Measurements from ENCODE around the gene RAPGEF5. TPM values are rescaled to one million over a fixed set of nuclear protein-coding genes. Genes with fewer than 3 reads are reported as not detected.

Gene RAPGEF5
- total RNA-seq, 1 experiment from 2014 or later = 1.2 TPM

GRCh38 chr7:22074897-22075296 is 282.1 kb downstream of the RAPGEF5 start:
- Histone ChIP-seq H3K4me3 (no peak overlapping the region), H3K27me3 (no peaks in the 10 kb centered on the region; the same call in 1 of the 2 replicates), H3K36me3 (no peaks in the 10 kb centered on the region), H3K9me3 (no peaks in the 10 kb centered on the region)
- DNase-seq = no peak

Other genes starting within 250 kb of the RAPGEF5 start
- 18.2 and 18.7 TPM in 2 replicates for gene STEAP1B, start 143.0 kb upstream of the RAPGEF5 start, total RNA-seq (2014; rRNA removed; shearing (Covaris generic); ENCODE audit: low replicate concordance)

Measured in MG63 (cell line).